Measurements from ENCODE around the gene PLEKHA7.

The PLEKHA7 gene

GRCh38 chr11:16771350-16772140 is 242.7 kb downstream of the PLEKHA7 start:
- TF ChIP-seq CTCF (IDR thresholded peaks at IDR 0.05; ENCODE audit: insufficient read depth, low read length, missing control alignments) = no peak
- DNase-seq (ENCODE audit: low read depth, low spot score) = no peak
- ChIA-PET POLR2A (no interaction called here), CTCF (interaction anchor here (1.8 to 6.7 kb wide), 3 partner anchors 13 to 17 kb away, joined by 4 to 114 read pairs (median 63); no protein-coding TSS in a partner anchor)
- H3K4me3 ChIP-seq (ENCODE audit: low read depth, low read length) = no peak overlapping the region

DNA sequence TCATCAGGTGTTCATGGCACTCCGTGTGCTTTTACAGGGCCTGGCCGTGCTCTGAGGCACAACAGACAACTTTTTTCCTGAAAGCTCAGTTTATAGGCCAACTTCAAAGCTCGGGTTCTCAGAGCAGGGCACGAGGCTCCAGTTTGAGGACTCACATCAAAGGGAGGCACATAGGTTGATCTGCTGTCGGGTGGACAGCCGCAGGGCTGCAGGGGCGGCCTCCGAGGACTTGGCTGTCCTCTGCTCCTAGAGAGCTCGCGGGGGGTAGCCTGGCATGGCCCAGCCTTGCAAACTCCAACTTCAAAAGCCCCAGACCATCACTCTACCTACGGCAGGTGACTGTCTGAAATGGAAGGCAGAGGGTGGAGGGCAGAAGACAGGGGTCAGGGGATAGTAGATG is 244.2 kb downstream of the PLEKHA7 start:
- TF ChIP-seq CTCF (IDR thresholded peaks at IDR 0.05; ENCODE audit: insufficient read depth, low read length, missing control alignments) = no peak
- ChIA-PET POLR2A (no interaction called here), CTCF (interaction anchor here (1.8 to 6.7 kb wide), 2 partner anchors 15 to 19 kb away, joined by 4 to 63 read pairs; no protein-coding TSS in a partner anchor)
- H3K4me3 ChIP-seq (ENCODE audit: low read depth, low read length) = no peak overlapping the region
- no peak for DNase-seq (ENCODE audit: low read depth, low spot score)

GRCh38 chr11:16769386-16769785 is 244.8 kb downstream of the PLEKHA7 start:
- ChIA-PET CTCF (interaction anchor here (1.8 to 6.7 kb wide), 2 partner anchors 15 to 19 kb away, joined by 4 to 63 read pairs; no protein-coding TSS in a partner anchor), POLR2A (no interaction called here)
- no peak for TF ChIP-seq CTCF (IDR thresholded peaks at IDR 0.05; ENCODE audit: insufficient read depth, low read length, missing control alignments)
- no peak for DNase-seq (ENCODE audit: low read depth, low spot score)
- no peak overlapping the region for H3K4me3 ChIP-seq (ENCODE audit: low read depth, low read length)

DNA sequence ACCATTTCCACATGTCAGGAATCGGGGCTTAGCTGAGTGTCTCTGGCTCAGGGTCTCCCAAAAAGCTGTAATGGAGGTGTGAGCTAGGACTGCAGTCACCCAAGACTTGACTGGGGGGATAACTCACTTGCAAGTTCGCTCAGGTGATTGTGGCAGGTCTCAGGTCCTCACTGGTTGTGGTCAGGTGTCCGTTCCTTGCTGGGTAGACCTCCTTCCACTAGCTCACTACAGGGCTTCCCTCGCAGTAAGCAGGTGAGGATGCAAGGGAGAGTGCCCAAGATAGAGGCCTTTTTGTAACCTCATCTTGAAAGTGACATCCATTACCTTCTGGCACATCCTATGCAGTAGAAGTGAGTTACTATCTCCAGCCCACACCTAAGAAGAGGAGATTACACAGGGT is 246.3 kb downstream of the PLEKHA7 start:
- CTCF ChIA-PET = interaction anchor here (1.0 to 6.7 kb wide), 2 partner anchors 17 to 21 kb away, joined by 4 to 63 read pairs; no protein-coding TSS in a partner anchor
- POLR2A ChIA-PET = no interaction called here
- H3K4me3 ChIP-seq (ENCODE audit: low read depth, low read length) = no peak overlapping the region
- TF ChIP-seq CTCF (IDR thresholded peaks at IDR 0.05; ENCODE audit: insufficient read depth, low read length, missing control alignments) = no peak
- no peak for DNase-seq (ENCODE audit: low read depth, low spot score)

GRCh38 chr11:16767137-16767536 is 247.1 kb downstream of the PLEKHA7 start:
- no peak for DNase-seq (ENCODE audit: low read depth, low spot score)
- no peak for TF ChIP-seq CTCF (IDR thresholded peaks at IDR 0.05; ENCODE audit: insufficient read depth, low read length, missing control alignments)
- H3K4me3 ChIP-seq (ENCODE audit: low read depth, low read length) = no peak overlapping the region
- ChIA-PET POLR2A (no interaction called here), CTCF (interaction anchor here (1.0 to 6.7 kb wide), 2 partner anchors 17 to 21 kb away, joined by 4 to 63 read pairs; no protein-coding TSS in a partner anchor)

DNA sequence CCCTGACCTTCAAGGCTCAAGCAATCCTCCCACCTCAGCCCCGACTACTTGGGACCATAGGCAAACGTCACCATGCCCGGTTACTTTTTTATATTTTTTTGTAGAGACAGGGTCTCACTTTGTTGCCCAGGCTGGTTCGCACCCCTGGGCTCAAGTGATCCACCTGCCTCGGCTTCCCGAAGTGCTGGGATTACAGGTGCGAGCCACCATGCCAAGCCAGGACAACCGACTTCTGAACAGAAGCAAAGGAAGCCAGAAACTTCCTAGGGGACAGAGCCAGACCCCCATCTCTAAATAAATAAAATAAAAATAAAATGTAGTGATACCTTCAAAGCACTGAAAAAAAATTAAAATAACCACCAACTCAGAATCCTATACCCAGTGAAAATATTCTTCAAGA is 249.3 kb downstream of the PLEKHA7 start:
- TF ChIP-seq CTCF (IDR thresholded peaks at IDR 0.05; ENCODE audit: insufficient read depth, low read length, missing control alignments) = no peak
- H3K4me3 ChIP-seq (ENCODE audit: low read depth, low read length) = no peak overlapping the region
- DNase-seq (ENCODE audit: low read depth, low spot score) = no peak
- ChIA-PET CTCF (interaction anchor here (2.1 to 6.7 kb wide), 2 partner anchors 20 to 24 kb away, joined by 6 to 63 read pairs; no protein-coding TSS in a partner anchor), POLR2A (no interaction called here)
